Right renal pelvis (tissue), 4 donors: ENCODE data around the gene NRL. TPM values are rescaled to one million over a fixed set of nuclear protein-coding genes. Genes with fewer than 3 reads are reported as not detected.

ENCODE experiments used
- DNase-seq, 4 donors: peaks; one replicate each; pipeline ENCODE4 v3.0.0-alpha.2; 2013; ENCODE audit warnings: low read depth in 4 of 4, low spot score in 3 of 4, missing footprints in 1 of 4
- polyA plus RNA-seq, 4 donors: library from polyadenylated mRNA; unstranded; fragments of 120-200 nt; gene quantifications; one replicate each; pipeline ENCODE4 v1.2.1, GENCODE V29; 2013; ENCODE audit not compliant: insufficient read length in 4 of 4

The NRL gene
- polyA plus RNA-seq, 4 donors, result 2.5 to 3.7 (median 2.8) TPM

- no peak for DNase-seq
These were observed 45.4 kb downstream of the NRL start for GRCh38 chr14:24069411-24069735.

- DNase-seq, result no peak
These were observed 45.9 kb downstream of the NRL start for GRCh38 chr14:24068711-24069410.

GRCh38 chr14:24067133-24068082 lies 47.3 kb downstream of the NRL start:
- no peak for DNase-seq

- no peak for DNase-seq
These were observed 48.1 kb downstream of the NRL start for GRCh38 chr14:24066496-24067132.

GRCh38 chr14:24065408-24065807 lies 49.3 kb downstream of the NRL start:
- no peak for DNase-seq

- no peak for DNase-seq
These were observed 49.9 kb downstream of the NRL start for GRCh38 chr14:24064856-24065255.

- no peak for DNase-seq
These were observed 50.5 kb downstream of the NRL start for GRCh38 chr14:24064091-24064795.

- no peak for DNase-seq
These were observed 51.4 kb downstream of the NRL start for GRCh38 chr14:24063263-24063836.

- no peak for DNase-seq
These were observed 52.4 kb downstream of the NRL start for GRCh38 chr14:24062216-24062980.

GRCh38 chr14:24060984-24061913 lies 53.5 kb downstream of the NRL start:
- no peak for DNase-seq

- DNase-seq, result no peak
These were observed 54.3 kb downstream of the NRL start for GRCh38 chr14:24060443-24060842.

- DNase-seq, result no peak
These were observed 54.8 kb downstream of the NRL start for GRCh38 chr14:24059841-24060388.

- DNase-seq, result no peak
These were observed 55.7 kb downstream of the NRL start for GRCh38 chr14:24058951-24059475.

GRCh38 chr14:24058260-24058950 lies 56.3 kb downstream of the NRL start:
- peak in 3 of 4 donors; percentile 58 to 79 (median 77) for DNase-seq

- DNase-seq, result no peak
These were observed 56.9 kb downstream of the NRL start for GRCh38 chr14:24057867-24058259.

- no peak for DNase-seq
These were observed 57.5 kb downstream of the NRL start for GRCh38 chr14:24057271-24057670.

- DNase-seq, result no peak
These were observed 58.0 kb downstream of the NRL start for GRCh38 chr14:24056800-24057184.
